Measurements from ENCODE around the gene ITPKC. TPM values are rescaled to one million over a fixed set of nuclear protein-coding genes. Genes with fewer than 3 reads are reported as not detected.

Gene ITPKC
- total RNA-seq, 1 experiment from 2014 or later, result 11.4 TPM

GRCh38 chr19:40713939-40714338 is 3.0 kb upstream of the ITPKC start:
- POLR2A ChIA-PET, result no interaction called here

More at GRCh38 chr19:40713939-40714338, 3.0 kb upstream of the ITPKC start:
- RAD21 ChIA-PET (ENCODE audit: low non-redundant PET in 1 of 2, low total read pairs in 2 of 2, uncharacterized antibody in 2 of 2, unreplicated experiment in 2 of 2), result interaction anchor here in 1 of 2 experiments (0.6 kb wide), 1 partner anchor 53 kb away, joined by 3 read pairs; no protein-coding TSS in a partner anchor
- Histone ChIP-seq H3K36me3 (ENCODE audit: control insufficient read depth in 1 of 2, insufficient read depth in 2 of 2, low read length in 2 of 2) (peaks cover under 1 to 8% of the 10 kb centered on the region in 2 experiments; a peak in 3 of 4 replicates), H3K9me2 (ENCODE audit: insufficient read depth) (no peaks in the 10 kb centered on the region), H3K9ac (ENCODE audit: low read length) (peak overlapping the region; percentile 95), H3K79me2 (ENCODE audit: insufficient read depth, low read length) (peaks cover 22% of the 10 kb centered on the region), H2AFZ (ENCODE audit: low read depth, low read length, poor library complexity, severe bottlenecking) (no peak overlapping the region), H3K4me2 (ENCODE audit: low read length) (peak overlapping the region; percentile 97), H3K4me3 (replicated peaks in 1 of 2; ENCODE audit: low read depth in 1 of 2, low read length in 2 of 2) (peak overlapping the region; percentile 63 to 84; a peak in 2 of 4 replicates), H3K4me1 (ENCODE audit: control insufficient read depth in 1 of 2, insufficient read depth in 2 of 2, low read length in 2 of 2) (peaks cover 4 to 43% of the 10 kb centered on the region in 2 experiments; a peak in 3 of 4 replicates), H3K27me3 (ENCODE audit: insufficient read depth, low read length) (no peaks in the 10 kb centered on the region), H3K27ac (ENCODE audit: low read depth, low read length) (no peak overlapping the region; the same call in 1 of the 2 replicates), H3K9me3 (ENCODE audit: control insufficient read depth in 1 of 2, insufficient read depth in 1 of 2, low read depth in 1 of 2, low read length in 2 of 2) (no peaks in the 10 kb centered on the region), H4K20me1 (ENCODE audit: insufficient read depth) (no peaks in the 10 kb centered on the region)
- BruUV-seq (replicated peaks), result no TSS peak
- ATAC-seq (no peak), DNase-seq (ENCODE audit: low read depth, low spot score) (no peak)
- CTCF ChIA-PET, result no interaction called here
- TF ChIP-seq JUND (IDR thresholded peaks at IDR 0.05) (no peak), EGR1 (IDR thresholded peaks at IDR 0.05; ENCODE audit: low read depth) (no peak), ATF3 (IDR thresholded peaks at IDR 0.05) (no peak), SP1 (IDR thresholded peaks at IDR 0.05; ENCODE audit: low read depth) (no peak), TCF7L2 (IDR thresholded peaks at IDR 0.05; ENCODE audit: borderline replicate concordance, extremely low read depth, insufficient read depth, insufficient read length) (no peak), SIN3A (IDR thresholded peaks at IDR 0.05; ENCODE audit: low read depth) (no peak), CTCF (IDR thresholded peaks at IDR 0.05 in 2 of 3, conservative IDR thresholded peaks at IDR 0.05 in 1 of 3; ENCODE audit: borderline replicate concordance in 1 of 3, insufficient read depth in 1 of 3, low read depth in 2 of 3, low read length in 2 of 3) (no peak), EZH2 (IDR thresholded peaks at IDR 0.05) (no peak)
- intact Hi-C loops (cut with micrococcal nuclease), result no loop called here
